ENCODE results near the gene C1orf52.

Gene C1orf52

DNA sequence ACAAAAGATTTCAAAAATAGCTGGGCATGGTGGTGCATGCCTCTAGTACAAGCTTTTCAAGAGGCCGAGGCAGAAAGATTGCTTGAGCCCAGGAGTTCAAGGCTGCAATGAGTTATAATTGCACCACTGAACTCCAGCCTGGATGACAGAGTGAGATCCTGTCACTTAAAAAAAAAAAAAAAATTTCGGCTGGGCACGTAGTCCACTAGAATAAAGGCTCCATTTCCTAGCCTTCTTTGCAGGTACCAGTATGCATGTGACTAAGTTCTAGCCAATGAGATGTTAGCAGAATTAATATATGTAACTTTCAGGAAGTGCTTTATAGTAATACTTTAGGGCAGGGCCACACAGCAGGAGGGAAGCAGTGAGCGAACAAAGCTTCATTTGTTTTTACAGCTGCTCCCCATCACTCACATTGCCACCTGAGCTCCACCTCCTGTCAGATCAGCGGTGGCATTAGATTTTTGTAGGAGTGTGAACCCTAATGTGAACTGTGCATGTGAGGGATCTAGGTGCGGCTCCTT, 29.8 kb downstream of the C1orf52 start:
- DNase-seq, result no peak

DNA sequence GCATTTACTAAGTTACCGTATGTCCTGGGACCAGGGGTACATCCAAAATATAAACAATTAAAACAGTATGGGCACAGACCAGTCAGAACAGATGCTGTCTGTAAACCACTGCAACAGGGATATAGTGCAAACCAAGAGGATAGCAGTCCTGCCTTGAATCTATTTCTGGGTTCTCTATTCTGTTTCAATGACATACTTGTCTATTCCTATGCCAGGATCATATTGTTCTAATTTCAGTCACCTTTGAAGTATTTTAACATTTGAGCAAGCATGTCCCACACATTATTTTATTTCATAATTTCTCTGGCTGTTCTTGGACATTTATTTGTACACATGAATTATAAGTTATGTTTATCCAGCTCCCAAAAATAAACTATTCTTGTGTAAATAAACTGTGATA, 30.5 kb downstream of the C1orf52 start:
- no peak for DNase-seq

DNA sequence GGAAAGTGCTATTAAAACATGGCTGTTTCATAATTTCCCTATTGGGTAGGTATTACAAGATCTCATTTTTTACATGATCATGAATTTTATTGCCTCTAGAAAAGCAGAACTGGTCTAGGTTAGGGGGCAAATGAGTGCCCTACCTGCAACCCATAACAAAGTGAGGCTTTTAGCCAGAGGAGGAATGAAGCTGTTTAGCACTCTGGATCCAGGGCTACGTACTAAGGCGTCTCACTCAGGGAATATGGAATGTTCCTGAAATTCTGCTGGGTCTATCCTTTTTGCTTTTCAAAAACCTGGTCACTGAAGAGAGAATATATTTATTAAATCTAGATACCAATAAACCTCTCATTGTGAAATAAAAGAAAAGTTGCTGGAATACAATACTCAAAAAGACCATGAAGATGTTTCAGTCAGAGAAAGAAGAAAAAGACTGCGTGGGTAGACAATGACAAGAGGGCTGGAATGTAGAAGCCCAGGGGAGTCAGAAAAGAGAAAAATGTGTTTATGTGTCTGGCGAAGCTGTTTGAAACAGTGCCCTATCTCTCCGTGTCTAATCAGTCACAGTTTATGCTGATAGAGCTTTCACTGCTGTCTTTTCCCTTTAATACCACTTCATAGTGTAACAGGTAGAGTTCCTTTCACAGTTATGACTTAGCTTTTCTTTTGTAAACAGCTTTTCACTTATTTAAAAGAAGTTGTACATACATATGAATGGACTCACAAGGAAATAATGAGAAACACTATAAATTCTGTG, 33.7 kb downstream of the C1orf52 start:
- no peak for DNase-seq

DNA sequence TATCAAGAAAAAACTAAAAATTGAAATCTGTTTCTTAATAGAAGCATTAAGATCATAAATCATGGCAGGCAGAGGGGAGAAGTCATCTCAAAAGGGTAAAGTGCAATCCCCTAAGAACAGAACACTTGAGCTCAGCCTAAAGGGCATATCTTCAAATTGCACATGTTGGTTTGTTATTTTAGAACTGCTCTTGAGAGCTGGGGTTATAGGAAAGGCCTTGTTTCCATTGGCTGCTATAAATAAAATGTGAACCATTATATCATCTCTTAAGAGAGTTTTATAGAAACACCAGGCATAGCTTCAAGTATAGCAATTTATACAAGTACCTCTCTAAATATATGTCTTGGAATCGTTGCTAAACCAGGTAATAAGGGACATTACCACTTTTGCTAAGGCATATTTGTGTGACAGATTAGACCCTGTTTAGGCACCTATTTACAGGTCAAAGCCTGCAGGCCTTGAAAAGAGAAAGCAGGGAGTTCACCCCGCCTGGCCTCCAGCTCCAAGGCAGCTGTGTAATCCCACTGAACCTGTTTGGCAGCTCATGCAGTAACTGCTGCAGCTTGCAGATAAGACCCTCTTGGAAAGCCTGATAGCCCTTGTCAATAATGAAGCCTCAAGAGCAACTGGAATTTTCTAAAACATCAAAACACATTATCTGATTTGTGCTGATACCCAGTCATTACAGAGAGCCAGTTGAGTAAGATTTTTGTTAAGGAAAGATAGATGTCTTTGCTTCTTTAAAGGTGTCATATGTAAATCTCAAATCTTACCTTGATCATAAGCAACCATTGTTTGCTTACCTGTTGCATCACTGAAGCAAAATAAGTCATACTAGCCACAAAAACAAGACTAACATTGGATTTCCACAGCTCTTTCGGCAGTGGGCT, 34.5 kb downstream of the C1orf52 start:
- DNase-seq, result no peak

DNA sequence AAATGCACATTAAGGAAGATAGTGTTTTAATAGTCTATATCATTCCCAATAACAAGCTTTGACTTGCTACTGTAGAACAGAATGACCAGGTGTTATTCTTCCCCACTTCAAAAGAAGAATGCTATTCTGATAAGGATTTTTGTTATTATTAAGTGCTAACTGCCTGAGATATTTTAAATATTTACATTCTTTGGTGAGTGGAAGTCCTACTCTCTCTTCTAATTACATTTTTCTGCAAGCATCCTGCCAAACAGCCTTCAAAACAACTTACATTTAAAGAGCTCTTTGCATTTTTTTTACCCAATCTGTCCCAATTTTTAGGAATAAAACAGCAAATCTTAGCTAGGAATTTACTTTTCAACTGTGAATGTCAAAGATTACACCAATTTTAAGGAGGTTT, 35.2 kb downstream of the C1orf52 start:
- DNase-seq, result no peak

DNA sequence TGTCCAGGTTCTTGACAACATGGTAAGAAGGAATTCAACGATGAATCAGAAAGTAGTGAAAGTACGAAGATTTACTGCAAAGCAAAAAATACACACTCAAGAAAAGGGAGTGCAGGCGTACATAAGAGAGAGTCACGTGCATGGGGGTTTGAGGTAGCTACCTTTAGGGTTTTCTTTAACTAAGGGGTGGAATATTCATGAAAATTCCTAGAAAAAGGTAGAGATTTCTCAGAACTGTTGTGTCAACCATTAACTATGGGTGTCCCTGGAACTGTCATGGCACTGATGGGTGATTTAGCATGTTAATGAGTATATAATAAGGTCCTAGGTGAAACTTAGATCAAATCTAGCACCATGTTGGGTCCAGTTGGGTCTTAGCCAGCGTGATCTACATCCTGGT, 36.1 kb downstream of the C1orf52 start:
- DNase-seq, result no peak

DNA sequence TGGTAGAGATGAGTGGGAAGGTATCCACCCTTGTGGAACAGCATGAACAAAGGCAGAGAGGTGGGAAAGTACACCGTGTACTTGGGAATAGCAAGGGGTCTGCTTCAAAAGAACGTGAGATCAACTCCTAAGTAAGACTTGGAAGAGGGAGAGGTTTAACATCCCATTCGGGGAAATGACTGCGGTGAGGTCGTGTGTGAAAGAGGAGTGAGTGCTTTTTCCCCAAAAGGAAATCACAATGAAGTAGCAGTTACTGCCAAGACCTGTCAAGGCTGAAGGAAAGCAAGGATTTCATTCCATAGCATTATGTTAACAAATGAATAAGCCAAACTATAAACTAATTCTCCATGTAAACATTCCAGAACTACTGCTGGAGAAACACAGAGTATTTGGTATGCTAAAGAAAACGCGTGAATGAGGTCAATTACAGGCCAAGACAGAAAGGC, 38.7 kb downstream of the C1orf52 start:
- no peak for DNase-seq

DNA sequence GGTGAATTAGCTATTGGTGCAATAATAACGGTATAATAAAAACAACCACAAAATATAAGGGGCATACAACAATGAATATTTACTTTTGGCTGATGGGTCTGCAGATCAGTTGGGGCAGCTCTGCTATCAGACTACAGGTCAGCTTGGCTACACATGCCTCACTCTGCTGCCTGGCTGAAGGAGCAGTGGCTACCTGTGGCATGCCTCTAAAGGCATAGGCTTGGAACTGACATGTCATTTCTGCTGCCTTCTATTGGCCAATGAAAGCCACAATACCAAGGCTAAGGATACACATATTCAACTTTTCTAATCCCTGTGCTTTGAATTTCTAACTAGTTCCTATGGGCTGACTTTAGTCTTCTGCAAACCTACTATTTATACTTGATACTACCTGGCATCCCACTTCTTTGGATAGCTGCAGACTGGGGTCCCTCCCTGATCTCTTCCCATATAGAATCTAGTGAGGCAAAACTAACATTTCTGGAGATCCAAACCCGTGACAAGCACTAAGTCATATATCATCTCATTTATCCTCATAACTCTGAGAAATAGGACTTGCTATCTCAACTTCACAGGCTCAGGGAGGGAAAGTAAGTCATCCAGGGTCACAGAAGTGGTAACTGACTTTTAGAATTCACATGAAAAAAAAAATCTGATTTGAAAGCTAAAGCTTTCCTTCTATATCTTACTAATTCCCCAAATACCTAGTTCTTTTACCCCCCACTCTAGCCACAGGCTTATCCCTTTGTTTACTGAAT, 39.4 kb downstream of the C1orf52 start:
- no peak for DNase-seq

DNA sequence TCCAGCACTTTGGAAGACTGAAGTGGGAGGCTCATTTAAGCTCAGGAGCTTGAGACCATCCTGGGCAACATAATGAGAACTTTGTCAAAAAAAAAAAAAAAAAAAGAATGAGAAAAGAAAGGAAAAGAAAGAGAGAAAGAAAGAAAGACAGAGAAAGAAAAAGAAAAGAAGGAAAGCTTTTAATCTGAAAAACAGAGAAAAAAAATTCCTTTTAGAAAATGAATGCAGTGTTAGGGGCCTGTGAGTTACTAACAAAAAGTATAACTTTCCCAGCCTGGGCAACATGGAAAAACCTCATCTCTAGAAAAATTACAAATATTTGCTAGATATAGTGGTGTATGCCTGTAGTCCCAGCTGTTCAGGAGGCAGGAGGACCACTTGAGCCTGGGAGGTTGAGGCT, 42.8 kb downstream of the C1orf52 start:
- DNase-seq, result no peak

DNA sequence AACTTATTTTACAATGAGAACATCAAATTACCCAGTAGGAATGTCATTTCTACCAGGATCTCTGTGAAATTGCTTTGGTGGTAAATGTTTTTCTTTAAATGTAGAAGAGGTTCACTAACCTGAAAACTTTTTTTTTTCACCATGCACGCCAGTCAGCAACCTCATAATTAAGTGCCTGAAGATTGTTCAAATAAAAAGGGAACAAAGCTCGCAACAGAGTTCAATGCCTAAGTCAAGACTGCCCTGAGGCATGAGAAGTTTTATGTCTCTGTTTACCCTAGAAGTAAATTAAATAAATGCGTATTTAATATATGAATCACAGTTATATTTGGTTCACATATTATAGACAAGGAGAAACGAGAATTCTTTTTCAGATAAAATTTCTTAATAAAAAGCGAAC, 44.8 kb downstream of the C1orf52 start:
- no peak for DNase-seq

DNA sequence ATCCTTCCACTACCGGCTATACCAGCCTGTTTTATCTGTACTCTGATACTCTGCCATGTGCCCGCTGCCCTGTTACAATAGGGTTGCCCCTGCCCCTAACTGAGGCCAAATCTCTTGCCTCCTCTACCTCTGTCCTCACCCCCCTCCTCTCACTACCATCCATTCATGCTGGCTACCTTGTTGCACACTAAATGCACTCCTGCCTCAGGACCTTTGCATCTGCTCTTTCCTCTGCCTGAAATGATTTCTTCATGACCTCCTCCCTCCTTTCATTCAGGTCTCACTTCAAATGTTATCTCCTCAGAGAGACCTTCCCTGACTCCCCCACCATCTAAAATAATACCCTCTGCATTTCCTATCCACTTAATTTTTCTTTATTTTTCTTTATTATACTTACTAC, 51.0 kb downstream of the C1orf52 start:
- no peak for DNase-seq

DNA sequence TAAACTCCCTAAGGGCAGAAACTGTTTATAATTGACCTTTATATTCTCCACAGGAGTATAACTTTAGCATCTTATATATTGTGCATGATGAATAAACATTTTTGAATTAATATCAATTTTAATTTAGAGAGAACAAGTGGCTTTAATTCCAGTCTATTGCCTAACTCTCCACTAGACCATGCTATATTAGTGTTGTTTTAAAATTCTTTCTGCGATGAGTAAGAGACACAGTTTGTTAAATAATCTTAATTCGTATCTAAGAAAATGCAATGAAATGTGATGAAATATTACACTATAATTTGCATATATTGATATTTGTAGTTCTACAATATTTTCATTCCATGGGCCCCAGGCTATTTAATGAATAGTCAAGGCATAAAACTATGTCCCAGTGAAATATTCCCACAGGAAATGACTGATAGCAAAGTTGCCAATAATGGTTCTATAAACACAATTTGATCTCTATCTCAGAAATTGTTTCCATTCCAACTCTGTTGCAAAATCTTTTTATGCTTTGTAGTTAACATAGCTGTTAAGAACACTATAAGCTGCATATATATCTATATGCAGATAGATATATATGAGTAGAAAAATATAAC, 55.8 kb downstream of the C1orf52 start:
- no peak for DNase-seq

DNA sequence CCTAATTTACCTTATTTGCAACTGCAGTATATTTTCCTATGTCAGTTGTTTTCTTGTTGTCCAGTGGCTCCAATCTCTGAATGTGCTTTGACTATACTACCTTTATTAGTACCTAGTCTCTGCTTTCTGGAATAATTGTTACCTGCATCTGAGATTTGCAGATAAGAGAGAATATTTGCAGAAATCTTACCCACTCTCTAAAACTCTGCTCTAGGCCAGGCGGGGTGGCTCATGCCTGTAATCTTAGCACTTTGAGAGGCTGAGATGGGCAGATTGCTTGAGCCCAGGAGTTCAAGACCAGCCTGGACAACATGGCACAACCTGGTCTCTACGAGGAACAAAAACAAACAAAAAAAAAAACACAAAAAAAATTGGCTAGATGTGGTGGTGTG, 56.6 kb downstream of the C1orf52 start:
- no peak for DNase-seq

DNA sequence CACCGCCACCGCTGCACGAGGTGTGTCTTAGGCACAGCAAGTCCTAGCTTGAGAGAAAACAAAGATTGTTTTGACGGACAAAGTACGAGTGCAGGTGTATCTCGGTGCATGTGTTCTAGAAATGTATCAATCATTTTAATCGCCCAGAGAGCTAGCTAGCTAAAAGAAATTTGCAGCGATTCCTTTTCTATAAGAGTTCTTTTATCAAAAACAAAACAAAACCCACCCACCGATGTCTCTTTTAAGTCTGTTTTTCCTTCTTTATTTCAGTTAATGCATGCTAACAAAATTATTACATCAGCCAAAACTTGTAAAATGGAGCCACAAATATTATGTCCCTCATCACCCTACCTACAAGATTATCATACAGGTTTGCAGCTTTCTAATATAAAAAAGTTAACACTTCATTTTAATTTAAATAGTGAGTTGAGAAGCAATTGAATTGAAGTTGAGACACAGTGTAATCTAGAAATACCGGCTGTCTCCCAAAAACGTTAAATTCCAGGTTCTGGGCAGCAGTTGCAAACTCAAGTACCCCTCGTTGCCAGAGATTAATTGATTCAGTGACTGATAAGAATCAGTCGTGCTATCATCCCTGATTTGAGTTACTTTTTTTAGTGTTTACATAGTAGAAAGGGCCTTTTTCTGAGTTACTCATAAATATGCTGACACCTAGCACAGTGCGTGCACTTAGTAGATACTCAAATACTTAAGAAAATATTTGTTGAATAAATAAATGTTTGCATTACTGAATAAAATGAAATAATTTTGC, 57.2 kb downstream of the C1orf52 start:
- no peak for DNase-seq

DNA sequence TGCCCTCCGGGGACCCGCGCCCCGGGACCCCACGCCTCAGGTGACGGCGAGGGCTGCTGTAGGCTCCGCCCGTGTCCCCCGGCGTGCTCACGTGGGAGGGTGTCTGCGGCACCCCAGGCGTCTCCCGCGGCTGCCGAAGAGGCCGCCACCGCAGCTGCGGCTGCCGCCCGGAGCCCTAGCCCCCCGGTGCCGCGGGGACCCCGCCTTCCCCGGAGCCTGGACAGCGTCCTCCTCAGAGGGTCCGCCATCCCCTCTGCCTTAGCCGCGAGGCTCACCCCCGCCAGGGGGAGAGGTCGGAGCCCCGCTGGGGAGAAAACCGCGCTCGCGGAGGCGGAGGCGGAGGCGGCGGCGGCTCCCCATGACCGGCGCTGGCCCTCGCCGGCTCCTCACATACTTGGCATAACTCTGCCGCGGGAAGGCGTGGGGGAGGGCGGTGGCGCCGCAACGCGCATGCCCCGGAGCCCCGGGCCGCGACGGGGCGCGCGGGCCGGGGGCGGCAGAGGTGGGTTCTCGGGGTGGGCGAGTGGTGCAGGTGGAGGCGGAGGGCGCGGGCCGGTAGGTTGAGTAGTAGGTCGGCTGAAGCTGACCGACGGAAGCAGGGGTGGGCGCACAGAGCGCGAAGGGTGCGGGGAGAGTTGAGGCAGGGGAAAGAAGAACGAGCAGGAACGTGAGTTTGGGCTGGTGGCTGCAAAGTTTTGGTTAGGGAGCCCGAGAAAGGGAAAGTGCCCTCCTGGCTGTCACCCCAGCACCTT, 57.9 kb downstream of the C1orf52 start:
- DNase-seq, result peak; percentile 50 to 70 (median 62)

DNA sequence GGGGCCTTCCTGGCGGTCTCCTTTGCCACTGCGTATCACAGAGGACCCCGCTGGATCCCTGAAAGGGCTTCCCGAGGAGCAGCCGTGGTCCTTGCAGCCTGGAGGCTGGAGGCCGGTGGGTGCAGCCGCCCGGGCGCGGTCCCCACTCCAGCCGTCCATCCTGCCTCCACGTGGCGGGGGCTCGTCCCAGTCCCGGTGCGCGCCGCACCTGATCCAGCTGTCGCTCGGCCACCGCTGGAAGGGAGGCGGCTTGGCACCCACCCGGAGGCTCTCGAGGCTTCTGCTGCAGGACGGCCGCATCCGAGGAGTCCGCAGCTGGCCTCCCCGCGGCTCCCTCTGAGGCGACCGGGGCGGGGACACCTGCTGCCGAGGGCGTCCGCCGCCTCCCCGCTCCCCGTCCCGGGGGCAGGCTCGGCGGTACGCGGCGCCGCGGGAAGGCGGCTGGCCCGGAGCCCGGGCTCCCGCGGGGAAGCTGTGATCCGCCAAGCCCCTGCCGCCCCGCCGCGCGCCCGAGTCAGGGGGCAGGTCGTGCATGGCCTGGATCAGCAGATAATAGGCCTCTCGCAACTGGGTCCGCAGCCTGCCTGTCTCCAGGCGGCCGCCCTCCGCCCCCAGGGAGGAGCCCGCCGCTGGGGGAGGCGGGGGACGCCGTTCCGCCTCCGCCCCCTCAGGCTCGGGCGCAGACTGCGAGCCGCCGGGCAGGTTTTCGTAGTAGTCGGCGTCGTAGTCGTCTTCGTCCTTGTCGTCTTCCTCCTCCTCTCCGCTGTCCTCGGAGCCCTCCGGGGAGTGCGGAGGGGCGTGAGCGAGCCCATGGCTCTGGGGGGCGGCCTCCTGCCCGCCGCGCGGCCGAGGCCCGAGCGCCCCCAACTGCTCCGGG, 58.8 kb downstream of the C1orf52 start, which contains the start of gene SYDE2:
Gene SYDE2, minus strand, starts transcription at position 554 of the 877 bp plus-strand sequence. Its CDS starts 20 bp downstream, at position 534.
- peak; percentile 62 to 81 (median 71) for DNase-seq

Measured in T-helper 1 cell (primary cell).